ENCODE results near the gene LRRC59. TPM values are rescaled to one million over a fixed set of nuclear protein-coding genes. Genes with fewer than 3 reads are reported as not detected.
A peak's percentile ranks its signal among the peaks of the same experiment; 100 is the strongest.
"Not testable (repeated sequence)": the region's sequence is repeated elsewhere in the genome, so short reads cannot be mapped to it uniquely, and the experiment has no call there.

Gene LRRC59
- total RNA-seq, 1 donor from 2014 or later: 113 TPM

DNA sequence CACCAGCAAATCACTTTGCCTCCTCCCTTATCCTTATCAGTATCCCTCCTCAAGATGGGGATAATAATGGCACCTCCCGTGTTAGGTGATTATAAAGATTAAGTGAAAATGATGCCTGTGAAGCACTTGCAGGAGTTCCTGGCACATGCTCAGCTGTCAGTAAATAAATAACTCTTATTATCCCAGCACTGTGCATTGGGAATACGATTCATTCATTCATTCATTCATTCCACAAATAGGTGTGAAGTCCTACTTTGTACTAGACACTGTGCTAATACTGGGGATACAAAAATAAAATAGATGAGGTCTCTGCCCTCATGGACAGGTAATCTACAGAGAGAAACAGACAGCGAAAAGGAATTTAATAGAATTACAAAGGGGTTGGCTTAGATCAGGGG lies 49.4 kb downstream of the LRRC59 start:
- intact Hi-C loops (cut with micrococcal nuclease): loop anchor here (5.0 kb wide), 1 partner anchor 41 kb away; no protein-coding TSS in a partner anchor
- DNase-seq: no peak
- Mint-ChIP-seq H3K27me3 (no peaks in the 10 kb centered on the region), H3K27ac (peak overlapping the region; percentile 21), H3K9me3 (no peaks in the 10 kb centered on the region), H3K4me3 (peak overlapping the region; percentile 95), H3K4me1 (peaks cover 41% of the 10 kb centered on the region), H3K36me3 (ENCODE audit: low read depth) (peaks cover 17% of the 10 kb centered on the region)

DNA sequence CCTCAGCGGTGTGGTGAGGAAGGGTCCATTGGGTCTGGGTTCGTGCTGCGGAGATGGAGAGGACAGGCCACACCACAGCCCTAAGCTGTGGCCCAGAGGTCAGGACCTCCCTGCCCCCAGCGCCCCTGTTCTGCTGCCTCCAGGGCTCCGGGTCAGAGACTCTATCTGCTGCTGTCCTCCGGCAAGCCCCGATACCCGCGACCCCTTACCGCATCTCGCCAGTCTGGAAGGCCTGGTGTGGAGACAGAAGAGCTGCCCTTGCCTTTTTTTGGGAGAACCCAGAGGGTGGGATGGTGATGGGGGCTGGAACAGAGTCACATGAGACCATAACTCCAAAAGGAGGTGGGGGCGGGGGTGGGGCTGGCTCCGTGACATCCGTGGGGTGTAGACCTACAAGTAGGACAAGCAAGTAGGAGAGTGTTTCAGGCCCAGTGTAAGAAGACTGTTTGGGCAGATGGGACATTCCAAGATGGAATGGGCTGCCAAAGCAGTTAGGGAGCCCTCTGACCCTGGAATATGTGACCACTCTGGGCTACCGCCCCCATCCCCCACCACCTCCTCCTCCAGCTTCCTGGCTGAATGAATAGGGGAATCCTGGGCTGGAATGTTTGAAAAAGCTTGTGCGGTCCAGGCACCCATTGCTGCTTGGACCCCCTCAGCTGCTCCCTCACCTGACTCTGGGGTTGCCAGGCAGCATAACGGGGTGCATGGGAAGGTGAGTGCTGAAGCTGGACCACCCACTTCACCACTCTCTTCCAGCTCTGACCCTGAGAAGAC lies 50.0 kb downstream of the LRRC59 start:
- DNase-seq: no peak
- intact Hi-C loops (cut with micrococcal nuclease): loop anchor here (5.0 kb wide), 1 partner anchor 40 kb away; no protein-coding TSS in a partner anchor
- H3K36me3 Mint-ChIP-seq (ENCODE audit: low read depth): peaks cover 15% of the 10 kb centered on the region

DNA sequence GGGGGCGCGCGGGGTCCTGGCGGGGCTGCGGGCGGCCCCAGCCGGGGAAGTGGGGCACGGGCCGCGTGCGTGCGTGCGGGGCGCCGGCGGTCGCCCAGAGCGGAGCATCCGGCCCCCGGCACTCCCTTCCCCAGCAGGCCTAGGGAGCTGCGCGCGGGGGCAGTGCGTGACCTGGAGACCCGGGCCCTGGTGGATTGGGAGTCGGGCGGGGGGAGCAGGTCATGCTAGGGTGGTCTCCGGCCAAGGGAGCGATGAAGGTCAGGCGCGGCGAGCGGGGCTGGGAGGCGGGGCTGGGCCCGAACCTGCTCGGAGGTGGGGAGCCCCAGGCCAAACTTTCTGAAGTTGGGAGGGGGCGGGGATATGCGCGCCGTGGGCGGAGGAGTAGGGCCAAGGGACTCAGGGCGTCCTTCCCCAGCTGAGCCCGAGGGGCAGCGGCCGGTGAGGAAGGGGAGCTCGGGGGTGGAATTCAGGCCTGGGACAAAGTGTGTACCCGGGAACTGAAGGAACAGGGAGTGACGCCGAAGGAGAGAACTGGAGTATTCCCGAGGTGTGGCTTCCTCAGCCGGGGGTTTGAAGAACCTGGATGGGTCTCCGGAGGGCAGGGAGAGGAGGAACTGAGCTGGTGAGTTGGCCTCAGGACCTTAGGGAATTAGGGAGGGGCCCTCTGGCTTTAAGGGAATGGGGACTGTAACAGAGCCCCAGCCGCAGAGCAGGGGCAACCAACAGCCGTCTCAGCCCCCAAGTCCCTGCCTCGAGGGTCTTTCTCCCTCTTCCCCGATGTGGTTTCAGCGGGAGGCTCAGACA lies 50.8 kb downstream of the LRRC59 start:
- H3K4me1 Mint-ChIP-seq: peaks cover 35% of the 10 kb centered on the region
- no peaks in the 10 kb centered on the region for H3K9me3 Mint-ChIP-seq
- H3K4me3 Mint-ChIP-seq: peak overlapping the region; percentile 95
- no peaks in the 10 kb centered on the region for H3K27me3 Mint-ChIP-seq
- DNase-seq: peak; percentile 87
- intact Hi-C loops (cut with micrococcal nuclease): loop anchor here (1.0 to 5.0 kb wide), 3 partner anchors 16 to 51 kb away; partner anchors contain the start of gene LRRC59
- peak overlapping the region; percentile 89 for H3K27ac Mint-ChIP-seq
- peaks cover 9% of the 10 kb centered on the region for H3K36me3 Mint-ChIP-seq (ENCODE audit: low read depth)

More for the DNA sequence above, 50.0 kb downstream of the LRRC59 start:
- peaks cover 40% of the 10 kb centered on the region for H3K4me1 Mint-ChIP-seq
- H3K4me3 Mint-ChIP-seq: peak overlapping the region; percentile 95
- H3K27ac Mint-ChIP-seq: peak overlapping the region; percentile 89
- H3K27me3 Mint-ChIP-seq: no peaks in the 10 kb centered on the region
- no peaks in the 10 kb centered on the region for H3K9me3 Mint-ChIP-seq

DNA sequence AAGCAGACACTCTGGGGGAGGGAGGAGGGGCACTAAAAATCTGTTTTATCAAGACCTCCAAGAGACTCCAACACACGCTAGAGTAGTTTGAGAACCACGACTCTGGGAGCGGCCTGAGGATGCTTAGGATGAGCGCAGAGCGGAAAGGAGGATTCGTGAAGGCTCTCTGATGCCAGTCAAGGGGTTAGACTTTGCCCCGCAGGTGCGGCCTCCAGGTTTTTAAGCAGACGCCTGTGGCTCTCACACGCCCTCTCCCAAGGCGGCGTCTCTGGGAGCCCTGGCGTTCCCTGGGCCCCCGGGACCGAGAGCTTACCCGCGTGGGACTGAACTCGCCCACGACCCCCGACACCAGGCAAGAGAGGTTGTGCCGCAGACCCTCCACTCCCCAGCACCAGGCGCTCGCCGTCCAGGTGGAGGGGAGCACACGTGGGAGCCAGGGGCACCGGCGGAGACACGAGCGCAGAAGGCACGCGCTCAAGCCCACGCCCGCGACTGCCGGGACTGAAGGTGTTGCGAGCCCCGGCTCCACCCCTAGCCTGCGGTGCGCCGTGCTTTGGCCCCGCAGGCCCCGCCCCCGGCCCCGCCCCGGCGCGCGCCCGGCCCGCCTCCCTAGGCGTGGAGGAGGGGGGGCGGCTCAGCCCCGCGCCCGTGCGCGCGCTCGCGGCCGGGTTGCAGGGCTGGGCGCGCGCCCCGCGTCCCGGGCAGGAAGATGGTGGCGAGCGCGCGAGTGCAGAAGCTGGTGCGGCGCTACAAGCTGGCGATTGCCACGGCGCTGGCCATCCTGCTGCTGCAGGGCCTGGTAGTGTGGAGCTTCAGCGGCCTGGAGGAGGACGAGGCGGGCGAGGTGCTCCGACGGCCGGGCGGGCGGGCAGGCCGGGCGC lies 51.7 kb downstream of the LRRC59 start, which contains the start of gene XYLT2:
TSS of gene XYLT2 (plus strand) at position 695 of the 881 bp plus-strand sequence. CDS start at position 710, 15 bp downstream.
- peak; percentile 97 for DNase-seq
- peaks cover 4% of the 10 kb centered on the region for H3K36me3 Mint-ChIP-seq (ENCODE audit: low read depth)
- intact Hi-C loops (cut with micrococcal nuclease): loop anchor here (1.0 to 5.0 kb wide), 3 partner anchors 17 to 52 kb away; partner anchors contain the start of gene LRRC59
- peaks cover 30% of the 10 kb centered on the region for H3K4me1 Mint-ChIP-seq
- H3K27ac Mint-ChIP-seq: peak within 1 kb of the TSS; percentile 96
- peak within 1 kb of the TSS; percentile 95 for H3K4me3 Mint-ChIP-seq
- no peaks in the 10 kb centered on the region for H3K9me3 Mint-ChIP-seq
- H3K27me3 Mint-ChIP-seq: peaks cover under 1% of the 10 kb centered on the region

DNA sequence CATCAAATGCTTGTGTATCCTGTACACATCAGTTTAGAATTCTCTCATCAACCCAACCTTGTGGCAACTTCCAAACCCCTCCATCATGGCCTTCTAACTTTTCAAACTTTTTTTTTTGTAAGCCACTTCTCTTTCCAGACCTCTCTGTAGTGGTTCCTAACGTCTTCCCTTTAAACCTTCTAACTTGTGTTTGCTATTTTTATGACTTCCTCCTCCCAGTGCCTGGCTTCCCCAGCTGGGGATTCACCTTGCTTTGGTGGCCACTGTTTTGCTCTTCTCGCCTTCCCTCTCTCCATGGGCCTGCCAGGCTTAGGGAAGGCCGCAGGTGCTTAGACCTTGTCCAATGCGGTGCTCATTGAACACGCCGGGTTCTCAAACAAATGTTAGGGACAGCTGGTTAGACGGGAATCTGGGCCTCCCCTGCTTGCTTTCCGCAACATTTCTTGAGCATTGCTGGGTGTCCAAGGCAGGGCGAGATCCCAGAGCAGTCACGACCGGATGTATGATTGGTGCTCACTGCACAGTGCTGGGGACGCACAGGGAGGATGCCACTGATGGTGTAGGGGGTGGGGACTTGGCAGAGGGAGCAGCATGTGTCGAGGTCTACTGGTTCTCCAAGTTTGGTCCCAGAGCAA lies 52.5 kb downstream of the LRRC59 start:
- peaks cover 3% of the 10 kb centered on the region for H3K27me3 Mint-ChIP-seq
- intact Hi-C loops (cut with micrococcal nuclease): loop anchor here (5.0 kb wide), 1 partner anchor 38 kb away; no protein-coding TSS in a partner anchor
- no peaks in the 10 kb centered on the region for H3K9me3 Mint-ChIP-seq
- peaks cover 3% of the 10 kb centered on the region for H3K36me3 Mint-ChIP-seq (ENCODE audit: low read depth)
- H3K4me3 Mint-ChIP-seq: peak overlapping the region; percentile 84
- H3K4me1 Mint-ChIP-seq: peaks cover 30% of the 10 kb centered on the region
- H3K27ac Mint-ChIP-seq: peak overlapping the region; percentile 80
- DNase-seq: no peak

DNA sequence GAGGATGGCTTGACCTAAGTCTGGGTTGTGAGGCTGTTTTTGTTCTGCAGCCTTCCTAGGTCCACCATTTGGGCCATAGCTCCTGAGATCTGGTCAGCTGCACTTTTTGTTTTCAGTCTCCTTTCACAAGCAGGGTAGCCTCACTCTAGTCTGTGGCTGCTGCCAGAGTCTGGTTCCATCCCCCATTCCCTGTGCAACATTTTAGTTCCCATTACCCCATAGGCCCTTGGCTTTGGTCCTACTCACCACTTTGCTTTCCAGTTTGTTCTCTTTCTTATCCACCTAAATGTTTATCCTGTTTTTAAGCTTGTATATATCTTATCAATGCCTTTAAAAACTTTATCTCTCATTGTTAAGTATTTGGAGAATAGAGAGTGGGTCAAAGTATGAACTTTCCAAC lies 57.9 kb downstream of the LRRC59 start:
- Mint-ChIP-seq H3K9me3 (peaks cover 11% of the 10 kb centered on the region), H3K36me3 (ENCODE audit: low read depth) (peaks cover 2% of the 10 kb centered on the region), H3K27ac (no peak overlapping the region), H3K4me1 (no peaks in the 10 kb centered on the region), H3K4me3 (no peak overlapping the region), H3K27me3 (peaks cover 5% of the 10 kb centered on the region)
- intact Hi-C loops (cut with micrococcal nuclease): no loop called here
- DNase-seq: no peak

DNA sequence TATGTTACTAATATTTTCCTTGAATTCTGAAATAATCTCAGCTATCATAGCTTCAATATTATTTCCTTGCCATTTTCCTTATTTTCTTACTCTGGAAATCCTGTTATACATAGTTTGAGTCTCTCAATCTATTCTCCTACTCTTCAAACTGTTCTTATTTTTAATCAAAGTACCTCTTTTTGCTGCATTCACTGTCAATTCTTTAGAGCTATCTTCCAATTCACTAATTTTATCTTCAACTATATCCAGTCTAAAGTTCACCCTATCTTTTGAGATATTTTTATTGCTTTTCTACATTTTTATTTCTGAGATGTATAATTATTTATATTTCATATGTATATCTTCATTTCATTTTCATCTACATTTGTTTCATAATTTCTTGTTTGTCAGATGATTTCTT lies 58.7 kb downstream of the LRRC59 start:
- intact Hi-C loops (cut with micrococcal nuclease): no loop called here
- H3K4me3 Mint-ChIP-seq: no peak overlapping the region
- peaks cover 11% of the 10 kb centered on the region for H3K9me3 Mint-ChIP-seq
- H3K4me1 Mint-ChIP-seq: peaks cover 4% of the 10 kb centered on the region
- H3K36me3 Mint-ChIP-seq (ENCODE audit: low read depth): peaks cover 2% of the 10 kb centered on the region
- peaks cover 5% of the 10 kb centered on the region for H3K27me3 Mint-ChIP-seq
- H3K27ac Mint-ChIP-seq: no peak overlapping the region
- no peak for DNase-seq

DNA sequence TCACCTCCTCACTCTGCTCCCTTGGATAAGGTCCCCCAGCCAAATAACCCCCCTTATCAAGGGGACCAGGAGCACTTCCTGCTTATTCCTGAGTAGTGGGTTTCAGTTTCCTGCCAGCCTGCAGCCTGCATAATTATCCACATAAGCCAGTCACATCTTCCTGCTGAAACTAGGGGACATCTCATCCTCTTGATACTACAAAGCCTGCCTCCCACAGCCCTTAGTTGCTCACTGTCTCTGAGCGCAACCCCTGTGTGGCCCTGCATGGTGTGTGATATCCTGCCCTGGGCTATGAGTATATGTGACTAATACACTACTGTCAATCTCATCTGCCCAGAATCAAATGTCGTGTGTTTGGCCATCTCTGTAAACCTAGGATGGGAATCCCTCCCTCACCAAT lies 59.4 kb downstream of the LRRC59 start:
- intact Hi-C loops (cut with micrococcal nuclease): no loop called here
- peaks cover 5% of the 10 kb centered on the region for H3K27me3 Mint-ChIP-seq
- peaks cover 11% of the 10 kb centered on the region for H3K9me3 Mint-ChIP-seq
- H3K4me1 Mint-ChIP-seq: peaks cover 7% of the 10 kb centered on the region
- no peak overlapping the region for H3K27ac Mint-ChIP-seq
- peaks cover 2% of the 10 kb centered on the region for H3K36me3 Mint-ChIP-seq (ENCODE audit: low read depth)
- no peak overlapping the region for H3K4me3 Mint-ChIP-seq
- DNase-seq: no peak

DNA sequence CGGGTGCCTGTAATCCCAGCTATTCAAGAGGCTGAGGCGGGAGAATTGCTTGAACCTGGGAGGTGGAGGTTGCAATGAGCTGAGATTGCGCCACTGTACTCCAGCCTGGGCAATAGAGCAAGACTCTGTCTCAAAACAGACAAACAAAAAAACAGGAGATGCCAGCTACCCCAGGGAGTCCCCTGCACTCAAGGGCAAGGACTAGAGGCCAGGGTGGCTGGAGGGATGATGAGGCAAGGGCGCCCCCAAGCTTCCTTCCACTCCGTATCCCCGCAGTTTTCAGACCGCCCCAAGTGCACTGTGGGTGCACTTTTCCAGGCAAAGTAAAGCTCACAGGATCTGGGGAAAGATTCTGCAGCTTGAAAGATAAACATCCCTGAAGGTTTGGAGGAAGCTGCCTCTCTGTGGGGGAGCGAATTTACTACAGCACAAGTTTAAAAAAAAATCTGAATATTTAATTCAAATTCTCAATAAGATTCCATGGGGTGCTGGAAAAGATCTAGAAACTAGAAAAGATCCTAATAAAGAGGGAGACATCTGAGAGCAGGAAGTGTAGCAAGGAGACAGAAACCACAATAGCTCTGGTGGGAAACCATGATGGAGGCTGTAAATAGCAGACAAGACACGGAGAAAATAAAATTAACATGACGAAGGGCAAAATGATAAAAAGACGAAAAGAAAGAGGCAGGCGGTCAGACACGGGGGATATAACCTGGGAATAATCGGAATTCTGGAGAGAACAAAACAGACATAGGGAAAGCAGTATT lies 63.8 kb downstream of the LRRC59 start:
- H3K27me3 Mint-ChIP-seq; H3K36me3 Mint-ChIP-seq (ENCODE audit: low read depth); H3K9me3 Mint-ChIP-seq; H3K27ac Mint-ChIP-seq; DNase-seq; intact Hi-C loops (cut with micrococcal nuclease): not testable (repeated sequence)
- Mint-ChIP-seq H3K4me1 (peaks cover 11% of the 10 kb centered on the region), H3K4me3 (peak overlapping the region; percentile 58)

DNA sequence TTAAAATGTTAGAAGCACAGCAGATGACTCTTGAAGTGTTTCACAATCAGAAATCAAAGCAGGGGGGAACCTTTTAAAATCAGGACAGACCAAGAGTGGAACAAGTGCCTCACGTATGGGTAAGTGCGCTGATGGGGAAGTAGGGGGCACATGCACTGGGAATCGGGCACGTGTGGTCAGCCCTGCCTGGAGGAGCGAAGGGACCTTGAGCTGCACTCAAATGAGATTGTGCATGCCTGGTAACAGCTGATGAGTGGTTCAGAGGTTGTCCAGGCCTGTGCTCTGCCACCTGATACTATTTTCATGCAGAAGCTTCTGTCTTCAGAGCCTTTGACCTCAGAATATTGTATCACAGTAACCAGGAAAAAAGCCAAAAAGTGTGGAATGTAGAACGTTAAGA lies 65.1 kb downstream of the LRRC59 start:
- no peaks in the 10 kb centered on the region for H3K9me3 Mint-ChIP-seq
- intact Hi-C loops (cut with micrococcal nuclease): no loop called here
- no peak overlapping the region for H3K4me3 Mint-ChIP-seq
- H3K27ac Mint-ChIP-seq: peak overlapping the region; percentile 58
- DNase-seq: no peak
- H3K36me3 Mint-ChIP-seq (ENCODE audit: low read depth): no peaks in the 10 kb centered on the region
- peaks cover 2% of the 10 kb centered on the region for H3K27me3 Mint-ChIP-seq
- H3K4me1 Mint-ChIP-seq: peaks cover 11% of the 10 kb centered on the region

Data from activated CD4-positive, alpha-beta T cell treated with anti-CD3 and anti-CD28 coated beads, Interleukin-2, amount 10 ng/mL, durations not matched to agents 24 days and 14 days (primary cell).